Activated CD8-positive, alpha-beta memory T cell treated with anti-CD3 and anti-CD28 coated beads, Interleukin-2, amount 50 U/mL, for 24 hours (primary cell): Measurements from ENCODE around the gene CXXC5.

Source experiments
- DNase-seq: peaks from one replicate; pipeline ENCODE4 v3.0.0-alpha.2; 2020; ENCODE audit errors: extremely low read depth

Gene CXXC5

DNA sequence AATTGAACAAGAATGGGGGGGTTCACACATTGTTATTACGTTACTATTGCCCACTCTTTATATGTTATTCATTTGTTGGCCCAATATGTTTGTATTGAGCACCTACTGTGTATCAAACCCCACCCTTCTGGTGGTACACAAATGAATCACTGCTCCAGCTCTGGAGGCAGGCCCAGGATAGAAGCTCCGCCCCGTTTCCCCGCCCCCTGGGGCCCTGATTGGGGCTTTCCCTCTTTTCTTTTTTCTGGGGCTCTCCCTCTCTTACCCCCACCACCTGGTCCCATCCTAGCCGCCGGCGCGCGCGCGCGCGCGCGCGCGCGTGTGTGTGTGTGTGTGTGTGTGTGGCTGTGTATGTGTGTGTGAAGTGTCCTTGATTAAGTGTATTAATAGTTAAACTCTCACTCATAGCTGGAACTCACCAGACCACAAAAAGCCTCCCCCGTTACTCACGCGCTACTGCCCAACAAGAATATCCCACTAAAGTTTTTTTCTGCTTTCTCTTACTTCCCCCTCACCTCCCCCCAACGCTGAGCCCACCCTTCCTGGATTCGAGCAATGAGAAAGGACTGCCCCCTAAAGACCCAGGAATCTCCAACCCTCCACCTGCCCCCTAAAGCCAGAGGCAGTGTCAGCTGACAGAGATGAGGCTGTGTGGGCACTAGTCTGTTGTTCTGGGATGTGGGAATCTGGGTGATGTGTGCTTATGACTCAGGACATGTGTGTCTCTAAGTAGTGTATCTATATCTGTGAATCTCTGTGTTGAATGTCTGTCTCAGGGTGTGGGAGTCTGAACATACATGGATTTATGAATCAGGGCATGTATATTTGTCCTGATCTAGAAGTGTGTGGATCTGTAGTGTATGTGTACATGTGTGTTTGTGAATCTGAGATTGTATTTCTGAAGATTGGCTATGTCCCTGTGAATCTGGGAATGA lies 4.0 kb downstream of the CXXC5 start:
- no peak for DNase-seq

DNA sequence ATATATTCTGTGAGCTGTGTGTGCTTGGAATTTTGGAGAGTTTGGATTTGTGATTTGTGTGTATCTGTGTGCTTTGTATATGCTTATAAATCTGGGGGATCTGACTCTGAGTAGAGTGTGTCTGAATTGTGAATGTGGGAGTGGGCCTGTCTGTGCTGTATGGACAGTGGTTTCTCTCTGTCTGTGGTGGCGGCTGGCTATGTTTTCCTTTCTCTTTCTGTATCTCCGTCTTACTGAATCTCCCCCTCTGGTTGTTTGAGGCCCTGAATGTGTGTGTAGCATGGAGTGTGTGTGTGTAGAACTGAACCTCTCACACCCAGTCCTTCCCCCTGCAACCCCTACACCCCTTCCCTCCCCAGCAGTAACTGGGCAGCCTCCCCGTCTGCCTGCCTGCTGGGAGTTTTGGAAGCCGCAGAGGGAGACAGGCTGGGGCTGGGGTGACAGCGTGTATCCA lies 4.7 kb downstream of the CXXC5 start:
- no peak for DNase-seq

DNA sequence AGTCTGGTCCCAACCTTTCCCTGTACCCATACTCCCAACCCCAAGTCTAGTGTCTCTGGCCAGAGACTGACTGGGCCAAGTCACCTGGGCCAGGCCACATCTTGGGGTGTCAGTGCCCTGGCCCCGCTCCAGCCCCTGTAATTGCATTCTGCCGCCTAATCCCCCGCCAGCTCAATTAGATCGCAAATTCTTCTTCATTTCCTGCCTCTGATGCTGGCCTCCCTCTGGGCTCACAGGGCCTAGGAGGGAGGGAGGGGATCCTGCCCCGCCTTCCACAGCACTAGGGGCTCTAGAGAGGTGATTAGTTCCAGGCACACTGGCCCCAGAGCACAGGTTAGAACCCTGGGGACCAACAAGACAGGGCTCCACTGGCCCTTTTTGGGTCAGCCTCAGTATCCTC lies 5.5 kb downstream of the CXXC5 start:
- no peak for DNase-seq

DNA sequence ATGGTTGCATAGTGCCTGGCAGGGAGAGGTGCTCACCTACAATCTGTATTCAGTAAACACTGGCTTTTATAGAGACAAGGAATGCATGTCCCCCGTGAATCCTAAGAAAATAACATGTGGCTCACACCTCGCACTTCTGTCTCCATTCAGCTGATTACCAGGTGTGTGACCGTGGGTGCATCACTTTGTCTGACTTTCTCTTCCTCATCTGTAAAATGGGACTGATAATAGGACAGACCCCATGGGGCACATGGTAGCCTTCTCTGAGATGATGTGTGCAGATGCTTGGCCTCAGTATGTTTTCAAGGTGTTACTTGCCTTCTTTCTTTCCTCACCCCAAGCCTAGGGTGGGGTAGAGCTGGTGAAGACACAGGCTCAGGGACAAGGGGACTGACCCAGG lies 6.3 kb downstream of the CXXC5 start:
- DNase-seq: no peak

DNA sequence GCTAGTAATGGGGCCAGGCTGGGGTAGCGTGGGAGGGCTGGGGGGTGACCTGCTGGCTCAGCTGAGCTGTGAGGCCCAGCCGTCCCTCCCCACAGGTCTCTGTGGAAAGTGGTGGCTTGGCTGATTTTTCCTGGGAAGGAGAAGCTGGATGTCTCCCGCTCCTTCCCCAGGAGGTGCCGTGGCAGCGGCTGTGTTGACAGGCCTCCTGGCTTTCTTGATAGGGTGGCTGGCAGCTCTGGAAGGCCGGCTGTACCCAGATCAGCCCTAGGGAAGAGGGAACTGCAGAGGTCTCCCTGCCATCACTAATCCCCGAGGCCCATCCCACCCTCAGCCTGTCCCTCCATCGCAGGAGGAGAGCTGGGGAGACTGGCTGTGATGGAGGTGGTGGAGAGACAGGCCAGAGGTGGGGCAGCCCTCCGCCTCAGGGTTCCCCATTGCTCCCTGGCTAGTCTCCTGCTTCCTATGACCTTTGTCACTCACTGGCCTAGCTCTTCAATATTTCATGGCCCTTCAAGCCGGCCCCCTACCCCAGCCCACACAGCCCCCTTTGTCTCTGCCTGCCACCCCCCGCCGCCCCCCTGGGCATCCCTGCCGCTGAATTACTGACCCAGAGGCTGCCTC lies 6.8 kb downstream of the CXXC5 start:
- no peak for DNase-seq

DNA sequence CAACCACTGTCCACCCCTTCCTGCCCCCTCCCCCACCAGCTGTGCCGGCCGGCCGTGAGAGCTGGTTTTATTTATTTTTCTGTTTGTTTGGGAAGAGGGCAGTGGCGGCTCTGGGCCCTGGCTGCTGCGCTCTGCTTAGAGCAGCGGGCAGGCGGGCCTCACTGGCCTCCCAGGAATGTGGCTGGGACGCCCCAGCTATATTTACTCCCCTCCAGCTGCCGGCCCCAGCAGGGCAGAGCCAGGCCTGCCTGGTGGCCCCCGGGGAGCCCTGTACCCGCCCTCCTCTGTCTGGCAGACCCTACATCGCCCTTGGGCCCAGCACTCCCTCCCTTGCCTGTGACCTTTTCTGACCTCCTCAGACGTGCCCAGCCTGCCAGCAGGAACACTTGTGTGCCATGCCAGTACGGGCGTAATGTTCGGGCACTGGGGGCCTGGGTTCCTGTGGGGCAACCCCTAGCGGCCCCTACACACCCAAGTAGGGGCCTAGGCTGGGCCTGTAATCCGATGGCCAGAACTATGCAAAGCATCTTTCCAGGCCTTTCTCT lies 7.7 kb downstream of the CXXC5 start:
- DNase-seq: no peak

DNA sequence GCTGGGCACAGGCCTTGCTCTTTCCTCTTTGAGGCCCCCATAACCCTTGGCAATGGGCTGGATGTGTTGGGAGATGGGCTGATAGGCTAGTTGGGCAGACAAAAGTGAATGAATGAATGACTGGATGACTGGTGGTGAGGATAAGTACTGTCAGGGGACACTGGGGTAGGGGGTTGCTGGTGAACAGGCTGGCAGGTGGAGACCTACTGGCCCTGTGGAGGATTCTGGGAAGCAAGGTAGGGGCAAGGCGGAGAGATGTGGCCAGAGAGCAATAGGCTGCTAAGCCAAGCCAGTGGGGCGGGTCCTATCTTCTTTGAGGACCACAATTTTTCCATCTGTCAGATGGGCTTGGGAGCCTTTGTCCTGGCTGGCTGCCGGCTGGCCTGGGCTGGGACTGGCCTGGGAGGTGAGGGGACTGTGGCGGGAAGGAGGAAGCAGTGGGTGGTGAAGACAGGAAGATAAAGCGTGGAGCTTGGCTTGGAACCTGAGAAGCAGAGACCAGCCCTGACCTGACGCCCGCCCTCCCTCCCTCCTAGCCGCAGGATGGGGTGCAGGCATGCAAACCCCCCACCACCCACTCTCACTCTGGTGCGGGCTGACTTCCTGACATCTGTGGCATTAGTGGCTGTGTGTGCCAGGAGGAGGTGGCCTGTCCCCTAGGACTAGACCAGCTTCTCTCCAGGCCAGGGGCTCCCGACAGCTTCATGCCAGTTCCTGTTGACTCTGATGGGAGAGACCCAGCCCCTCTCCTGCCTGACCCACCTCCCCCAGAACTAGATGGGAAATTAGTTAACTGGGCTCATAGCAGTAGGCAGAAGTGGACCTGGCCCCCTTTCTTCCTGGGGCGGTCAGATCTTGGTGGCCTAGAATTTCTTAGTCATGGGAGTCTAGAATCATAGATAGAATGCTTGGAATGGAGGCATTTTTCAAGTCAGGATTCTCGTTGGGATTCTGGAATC lies 9.5 kb downstream of the CXXC5 start:
- no peak for DNase-seq

DNA sequence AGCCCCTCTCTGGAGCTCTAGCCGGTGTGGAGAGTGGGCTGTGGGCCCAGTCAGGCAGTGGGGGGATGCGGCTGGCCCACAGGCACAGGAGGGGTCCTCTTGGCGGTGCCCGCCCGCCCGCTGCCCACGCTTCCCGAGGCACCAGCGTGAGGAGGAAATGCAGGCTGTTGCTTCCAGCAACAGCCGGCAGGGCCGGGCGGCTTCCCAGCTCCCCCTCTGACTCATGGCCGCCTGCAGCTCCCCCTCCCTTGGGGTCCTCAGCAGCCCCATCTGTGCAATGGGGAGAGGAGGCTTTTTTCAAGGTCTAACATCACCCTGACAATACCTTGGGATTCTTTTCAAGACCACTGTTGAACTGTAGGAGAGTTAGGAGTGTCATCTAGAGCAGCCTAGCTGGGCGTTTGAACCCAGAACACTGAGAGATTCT lies 10.4 kb downstream of the CXXC5 start:
- no peak for DNase-seq

DNA sequence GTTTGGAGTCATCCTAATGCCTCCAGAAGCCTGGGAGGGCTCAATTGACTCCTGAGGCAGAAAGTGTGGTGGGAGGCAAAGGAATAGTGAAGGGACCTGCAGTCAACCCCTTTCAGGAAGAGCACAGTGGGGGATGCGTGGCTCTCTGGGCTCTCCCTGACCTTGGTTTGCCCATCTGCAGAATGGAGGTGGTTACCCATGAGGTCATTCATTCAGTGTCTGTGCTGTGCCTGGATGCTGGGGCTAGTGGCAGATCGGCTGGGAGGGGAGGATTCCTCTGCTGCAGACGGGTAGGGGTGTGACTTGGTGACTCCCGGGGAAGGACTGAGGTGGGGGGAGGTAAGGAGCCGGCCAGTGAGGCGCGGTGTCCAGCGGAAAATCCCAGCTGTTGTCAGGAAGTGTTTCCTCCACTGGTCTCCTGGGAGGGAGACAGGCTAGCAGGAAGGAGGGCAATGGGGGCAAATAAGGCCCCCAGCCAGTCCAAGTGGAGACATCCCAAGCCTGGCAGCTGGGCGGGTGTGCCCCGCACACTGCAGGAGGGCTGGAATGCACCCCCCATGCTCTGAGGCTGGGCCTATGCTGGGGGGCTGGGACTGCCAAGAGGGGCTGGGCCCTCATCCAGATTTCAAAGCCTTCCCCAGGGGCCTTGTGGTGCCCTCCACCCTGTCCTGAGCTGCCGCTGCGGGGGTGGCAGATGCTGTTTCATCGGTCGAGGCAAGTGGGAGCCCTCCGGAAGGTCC lies 10.9 kb downstream of the CXXC5 start:
- no peak for DNase-seq

DNA sequence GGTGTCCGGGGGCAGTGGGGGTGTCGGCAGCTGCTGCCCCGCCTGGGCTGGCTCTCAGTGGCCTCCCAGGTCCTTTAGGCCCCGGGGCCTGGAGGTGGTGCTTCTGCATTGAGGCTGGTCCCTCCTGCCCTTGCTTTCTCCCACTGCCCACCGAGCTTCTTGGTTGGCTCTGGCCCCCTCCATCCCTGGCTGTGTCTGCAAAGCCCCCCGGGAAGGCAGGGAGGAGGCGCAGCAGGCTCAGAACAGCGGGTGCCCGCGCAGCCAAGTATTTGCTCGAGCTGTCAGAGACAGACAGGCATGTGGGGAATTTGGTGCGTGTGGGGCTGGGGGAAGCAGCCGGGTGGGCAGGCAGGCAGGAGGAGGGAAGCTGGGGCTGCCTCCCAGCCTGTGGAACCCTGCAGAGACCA lies 11.5 kb downstream of the CXXC5 start:
- DNase-seq: no peak

DNA sequence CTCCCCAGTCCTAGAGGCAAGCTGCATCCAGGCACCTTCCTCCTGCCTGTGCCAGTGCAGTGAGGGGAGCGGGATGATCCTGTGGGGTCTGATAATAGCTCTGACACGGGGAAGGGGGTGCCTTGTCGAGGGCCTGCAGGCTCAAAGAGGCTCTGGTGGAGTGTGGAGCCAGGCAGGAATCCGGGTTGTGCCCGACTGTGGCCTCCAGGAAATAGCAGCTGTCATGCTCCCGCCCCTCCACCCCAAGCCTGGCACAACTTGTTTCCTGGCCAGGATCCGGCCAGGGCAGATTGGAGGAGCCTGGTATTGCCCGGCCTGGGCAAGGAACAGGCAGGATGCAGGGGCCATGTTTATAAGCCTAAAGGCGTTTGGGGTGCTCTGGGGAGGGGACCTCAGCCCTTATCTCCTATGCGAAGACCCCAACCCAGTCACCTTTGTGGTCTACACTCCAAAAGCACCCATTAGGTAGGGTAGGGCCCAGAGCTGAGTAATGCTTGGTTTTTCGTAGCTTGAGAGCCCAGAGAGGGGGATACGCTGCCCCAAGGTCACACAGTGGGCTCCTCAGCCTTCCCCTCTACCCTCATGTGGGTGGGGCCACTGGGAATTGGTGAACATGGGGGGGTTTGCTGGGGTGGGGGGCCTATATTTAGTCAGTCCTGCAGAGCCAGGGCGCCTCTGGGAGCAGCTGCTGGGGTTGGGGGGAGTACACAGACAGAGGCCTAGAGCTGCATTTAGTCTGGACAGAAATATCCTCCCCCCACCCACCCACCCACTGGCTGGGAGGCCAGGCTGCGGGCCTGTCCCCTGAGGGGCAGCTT lies 12.2 kb downstream of the CXXC5 start:
- no peak for DNase-seq

DNA sequence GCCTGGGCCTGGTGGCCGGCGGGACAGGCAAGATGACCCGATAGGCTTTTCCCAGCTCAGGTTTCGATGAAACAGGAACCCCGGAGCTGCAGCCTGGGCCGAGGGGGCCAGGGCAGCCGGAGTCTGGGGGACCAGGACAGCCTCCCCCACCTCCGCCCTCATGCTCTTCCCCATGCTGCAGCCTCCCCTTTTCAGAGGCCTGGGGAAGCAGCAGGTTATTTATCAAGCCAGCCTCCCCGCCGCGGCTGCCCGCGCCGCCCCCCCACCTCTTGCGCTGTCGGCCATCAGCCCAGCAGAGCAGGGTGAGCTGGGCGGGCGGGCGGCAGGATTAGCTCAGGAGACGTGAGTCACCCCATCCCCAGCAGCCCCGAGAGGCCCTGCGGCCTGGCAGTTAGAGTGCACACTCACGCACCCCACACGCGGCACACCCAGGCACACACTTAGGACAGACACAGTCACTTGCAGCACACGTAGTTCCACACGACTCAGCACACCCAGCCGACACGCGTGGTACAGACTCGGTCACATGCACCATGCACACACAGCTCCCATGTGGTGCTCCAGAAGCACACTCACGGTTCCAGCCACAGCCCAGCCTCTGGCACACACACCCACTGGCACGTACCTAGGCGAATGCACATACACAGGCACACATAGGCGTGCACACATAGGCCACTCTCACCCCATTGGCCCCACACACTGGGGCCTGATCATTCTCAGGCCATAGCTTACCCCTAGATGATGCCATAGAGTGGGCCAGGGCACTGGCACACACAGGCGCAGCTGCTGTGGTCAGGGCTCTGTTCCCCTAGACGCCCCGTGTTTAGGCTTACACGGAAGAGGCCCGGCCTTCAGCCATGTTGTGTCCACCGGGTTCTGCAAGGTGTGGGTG lies 13.0 kb downstream of the CXXC5 start:
- DNase-seq: no peak

DNA sequence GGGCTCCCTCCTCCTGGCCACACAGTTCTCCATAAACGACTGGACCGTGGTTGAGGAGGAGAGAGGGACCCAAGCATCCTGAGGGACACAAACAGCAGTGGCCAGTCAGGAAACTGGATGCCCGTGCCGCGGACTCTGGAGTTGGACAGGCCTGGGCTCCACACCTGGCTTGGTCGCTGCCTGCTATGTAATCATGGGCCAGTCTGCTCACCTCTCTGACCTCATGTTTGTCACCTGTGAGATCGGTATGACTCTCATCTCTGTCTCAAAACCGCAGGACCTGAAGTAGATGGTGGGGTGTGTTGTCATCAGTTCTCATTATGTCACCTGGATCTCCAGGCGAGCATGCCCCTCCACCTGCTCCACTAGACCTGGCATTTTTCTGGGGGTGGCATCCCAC lies 14.5 kb downstream of the CXXC5 start:
- DNase-seq: no peak

DNA sequence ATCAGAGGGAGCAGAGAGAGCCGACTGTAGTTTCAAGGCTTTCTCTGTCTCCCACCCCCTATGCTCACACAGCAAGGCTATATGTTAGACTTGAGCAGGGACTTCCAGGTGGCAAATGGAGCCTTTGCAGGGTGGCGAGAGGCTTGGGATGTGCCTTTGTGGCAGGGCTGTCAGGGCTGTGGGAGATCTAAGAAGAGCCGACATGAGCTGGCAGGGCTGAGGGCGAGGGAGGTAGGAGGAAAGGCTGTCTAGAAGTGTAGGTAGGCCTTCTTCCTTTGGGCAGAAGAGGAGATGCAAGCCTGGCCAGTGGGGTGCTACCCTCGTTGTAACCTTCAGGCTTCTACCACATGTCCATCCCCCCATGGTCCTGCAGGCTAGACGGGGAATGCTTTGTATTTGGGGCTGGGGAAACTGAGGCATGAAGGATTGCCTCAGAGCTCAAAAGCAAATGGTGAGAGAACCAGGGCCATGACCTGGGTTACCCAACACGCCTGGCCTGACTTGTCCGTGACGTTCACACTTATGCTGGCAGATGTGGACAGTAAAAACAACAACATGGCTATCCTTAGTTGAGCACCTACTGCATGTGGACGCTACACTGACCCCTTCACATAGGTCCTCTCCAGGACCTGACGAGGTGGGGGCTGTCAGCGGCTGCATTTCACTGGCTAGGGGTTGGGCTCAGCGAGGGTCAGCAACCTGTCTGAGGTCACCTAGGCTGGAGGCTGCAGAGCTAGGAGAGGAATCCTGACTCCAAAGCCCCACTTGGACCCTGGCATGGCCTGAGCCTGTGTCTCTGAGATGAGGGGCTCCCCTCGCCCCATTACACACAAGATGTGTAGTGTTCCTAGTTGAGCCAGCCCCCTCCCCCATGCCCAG lies 15.3 kb downstream of the CXXC5 start:
- no peak for DNase-seq

DNA sequence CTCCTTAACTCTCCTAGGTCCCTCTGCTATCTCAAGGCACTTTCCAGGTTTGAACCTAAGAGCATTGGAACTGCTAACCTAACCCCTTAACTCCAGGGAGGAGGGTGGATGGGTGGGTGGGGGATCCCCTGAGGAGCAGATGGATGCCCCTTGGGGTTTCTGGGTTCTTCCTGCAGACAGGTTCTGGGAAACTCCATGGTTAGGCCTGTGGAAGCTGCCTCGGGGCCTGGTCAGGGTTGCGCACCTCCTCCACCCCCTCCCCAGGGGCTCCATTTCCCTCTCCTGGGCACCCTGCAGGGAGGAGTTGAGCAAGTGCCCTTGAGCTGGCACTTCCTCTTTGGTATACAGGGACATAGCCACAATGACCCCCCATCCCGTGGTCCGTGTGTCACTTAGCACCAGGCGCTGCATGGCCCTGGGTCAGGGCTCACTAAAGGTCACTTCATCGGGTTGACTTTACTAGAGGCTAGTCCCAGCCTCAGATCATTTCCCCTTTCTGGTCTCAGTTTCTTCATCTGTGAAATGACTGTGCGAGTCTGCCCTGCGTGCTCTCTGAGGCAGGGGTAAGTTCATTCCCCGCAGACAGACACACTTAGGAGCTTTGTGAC lies 16.0 kb downstream of the CXXC5 start:
- DNase-seq: no peak

DNA sequence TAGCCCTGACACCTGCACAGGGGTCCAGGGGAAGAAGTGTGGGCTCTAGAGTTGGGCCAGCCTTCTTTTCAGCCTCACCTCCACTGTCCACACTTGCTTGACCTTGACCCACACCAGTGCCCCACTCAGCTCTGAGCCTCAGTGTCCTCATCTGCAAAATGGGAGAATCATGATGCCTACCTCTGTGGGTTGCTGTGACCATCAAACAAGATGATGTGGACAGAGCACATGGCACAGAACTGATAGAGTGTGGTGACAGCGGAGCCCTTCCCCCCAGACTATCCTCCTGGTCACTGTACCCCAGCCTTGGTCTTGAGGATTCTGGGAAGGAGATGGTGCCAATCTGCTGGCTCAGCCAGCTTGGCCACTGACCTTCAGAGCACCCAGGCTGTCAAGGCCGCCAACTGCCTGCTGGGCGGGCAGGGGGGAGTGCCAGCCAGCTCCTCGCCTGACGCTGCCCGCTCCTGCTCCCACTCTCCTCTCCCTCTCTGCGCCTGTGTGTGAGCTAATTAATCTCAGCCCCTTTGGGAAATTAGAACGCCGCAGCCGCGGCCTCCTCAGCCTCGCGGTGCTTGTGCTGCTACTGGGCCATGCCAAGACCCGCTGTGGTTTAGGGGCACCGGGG lies 16.7 kb downstream of the CXXC5 start:
- DNase-seq: no peak

DNA sequence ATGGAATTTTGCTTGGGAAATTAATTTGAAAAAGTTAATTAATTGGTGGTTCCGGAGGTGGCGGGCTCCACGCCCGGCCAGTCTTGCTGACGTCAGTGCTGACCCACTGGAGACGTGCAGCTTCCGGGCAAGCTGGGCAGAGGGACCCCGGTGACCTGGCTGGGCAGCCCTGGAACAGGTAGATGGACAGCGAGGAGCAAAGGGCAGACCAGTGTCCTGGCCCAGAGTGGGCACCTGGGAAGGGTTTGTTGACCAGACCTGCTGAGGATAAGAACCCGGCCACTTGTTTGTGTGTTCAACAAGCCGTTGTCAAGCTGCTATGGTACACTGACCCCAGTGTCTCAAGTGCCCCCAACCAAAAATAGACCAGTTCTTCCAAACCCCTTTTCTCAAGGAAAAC lies 17.5 kb downstream of the CXXC5 start:
- no peak for DNase-seq
